HepG2 (cell line): ENCODE results near the gene DSTN. TPM values are rescaled to one million over a fixed set of nuclear protein-coding genes. Genes with fewer than 3 reads are reported as not detected.

Source experiments
- ATF7 ChIP-seq, 2 experiments: fragments of 450-650 bp in 1 of 2; sonication (generic) in 1 of 2; formaldehyde crosslinking in 1 of 2; IDR thresholded peaks; 2 replicates each; pipeline versions ENCODE4 v1.4.0 to v1.6.1; 2016 to 2020; ENCODE audit warnings: antibody characterized with exemption in 1 of 2, mild to moderate bottlenecking in 1 of 2, missing genetic modification reagents in 1 of 2
- HES4 ChIP-seq: sonication (generic); formaldehyde crosslinking; IDR thresholded peaks from 2 replicates; pipeline ENCODE4 v1.9.0; 2021; ENCODE audit warnings: mild to moderate bottlenecking, missing genetic modification reagents, borderline replicate concordance
- HNRNPK ChIP-seq: fragments of 200-400 bp; formaldehyde crosslinking; IDR thresholded peaks from 2 replicates; pipeline ENCODE4 v1.6.1; 2018; ENCODE audit warnings: low read length, low read depth, moderate library complexity, mild to moderate bottlenecking; ENCODE audit not compliant: poor library complexity, severe bottlenecking
- MTA1 ChIP-seq: sonication (generic); formaldehyde crosslinking; IDR thresholded peaks from 2 replicates; pipeline ENCODE4 v1.4.0; 2020; ENCODE audit warnings: missing genetic modification reagents, mild to moderate bottlenecking, borderline replicate concordance
- ZNF251 ChIP-seq: sonication (generic); formaldehyde crosslinking; IDR thresholded peaks from 2 replicates; pipeline ENCODE4 v1.9.0; 2021; ENCODE audit warnings: mild to moderate bottlenecking, missing genetic modification reagents
- ZNF687 ChIP-seq: sonication (generic); formaldehyde crosslinking; IDR thresholded peaks from 2 replicates; pipeline ENCODE4 v1.5.1; 2020; ENCODE audit warnings: mild to moderate bottlenecking, missing genetic modification reagents, moderate library complexity
- ZNF703 ChIP-seq: sonication (generic); formaldehyde crosslinking; IDR thresholded peaks from 2 replicates; pipeline ENCODE4 v1.5.1; 2020; ENCODE audit warnings: missing genetic modification reagents, mild to moderate bottlenecking, moderate library complexity, borderline replicate concordance
- ZNF83 ChIP-seq: sonication (generic); formaldehyde crosslinking; IDR thresholded peaks from 2 replicates; pipeline ENCODE4 v1.4.0; 2020; ENCODE audit warnings: missing genetic modification reagents, mild to moderate bottlenecking, borderline replicate concordance
- ZSCAN30 ChIP-seq: sonication (generic); formaldehyde crosslinking; IDR thresholded peaks from 2 replicates; pipeline ENCODE4 v1.5.0; 2020; ENCODE audit warnings: mild to moderate bottlenecking, missing genetic modification reagents
- ZZZ3 ChIP-seq: sonication (generic); formaldehyde crosslinking; IDR thresholded peaks from 2 replicates; pipeline ENCODE4 v1.4.0; 2020; ENCODE audit warnings: missing genetic modification reagents, mild to moderate bottlenecking, borderline replicate concordance
- polyA plus RNA-seq, 8 experiments: library from polyadenylated mRNA; depleted of rRNA in 3 of 8; stranded (reverse) in 7 of 8; unstranded in 1 of 8; fragments of >200 nt; fragmentation: Illumina TruSeq in 4 of 8; extraction: Trizol in 4 of 8; gene quantifications; 2 replicates each; pipeline versions ENCODE4 v1.2.1 to v1.2.3, GENCODE V29; 2011 to 2016; ENCODE audit warnings: low read depth in 4 of 8, missing spikeins in 1 of 8, mixed read lengths in 1 of 8; ENCODE audit not compliant: insufficient read depth in 1 of 8
- total RNA-seq, 5 experiments: library from RNA; depleted of rRNA; stranded (reverse); fragments of >200 nt; fragmentation: Illumina TruSeq; extraction: Trizol; gene quantifications; 2 replicates each; pipeline ENCODE4 v1.2.3, GENCODE V29; 2016; ENCODE audit warnings: low read depth in 1 of 5

The DSTN gene
- total and polyA plus RNA-seq, 2 of the 13 experiments (the other 11 are each of a cell fraction or from before 2014, with no cell fraction given) = 27.6 to 106 TPM

- TF ChIP-seq ZNF687 (CRISPR knock-in tag) = 0 out of 2 replicates have a peak, but pooled peaks have one; percentile 2
- 0 out of 2 replicates have a peak, but pooled peaks have one; percentile 32 for TF ChIP-seq MTA1
- no peak for TF ChIP-seq HNRNPK
- TF ChIP-seq HES4 (CRISPR knock-in tag) = peak; percentile 32; the same call in 1 of the 2 replicates
- TF ChIP-seq ZNF703 = no peak
- no peak for TF ChIP-seq ZSCAN30 (CRISPR knock-in tag)
- TF ChIP-seq ZNF251 (CRISPR knock-in tag) = 0 out of 2 replicates have a peak, but pooled peaks have one; percentile 20
- no peak for TF ChIP-seq ATF7 (IDR thresholded peaks at IDR 0.05)
- peak; percentile 65; the same call in 1 of the 2 replicates for TF ChIP-seq ATF7 (CRISPR knock-in tag; IDR thresholded peaks at IDR 0.05)
- 0 out of 2 replicates have a peak, but pooled peaks have one; percentile 32 for TF ChIP-seq ZZZ3 (CRISPR knock-in tag)
- TF ChIP-seq ZNF83 (CRISPR knock-in tag) = 0 out of 2 replicates have a peak, but pooled peaks have one; percentile 52
Measured at GRCh38 chr20:17610566-17611289, 40.9 kb downstream of the DSTN start (continued).
